Endothelial cell of umbilical vein (primary cell): ENCODE measurements around the gene SLC2A6. TPM values are rescaled to one million over a fixed set of nuclear protein-coding genes. Genes with fewer than 3 reads are reported as not detected.

Experiments
- BruUV-seq: library from RNA; stranded (reverse); fragments of 400-500 nt; replicated peaks from 2 replicates; lab custom pipeline; 2021; lab: Mats Ljungman, UMichigan
- CTCF ChIA-PET: fragments of 300-600, 350-600 bp; sonication (Branson Sonifier 250); formaldehyde crosslinking; loops from one replicate; lab custom pipeline; 2021; ENCODE audit warnings: antibody characterized with exemption, inconsistent platforms; lab: Charles Lee
- POLR2A ChIA-PET: fragments of 300-600, 350-600 bp; sonication (Branson Sonifier 250); formaldehyde crosslinking; loops from one replicate; lab custom pipeline; 2021; ENCODE audit warnings: antibody characterized with exemption, inconsistent platforms; lab: Charles Lee
- DNase-seq: peaks from one replicate; pipeline ENCODE4 v3.0.0-alpha.2; 2011; ENCODE audit warnings: low read depth, low spot score
- FAIRE-seq: peaks from 2 replicates; lab custom pipeline; 2011; peaks lifted over from hg19 to GRCh38; lab: Jason Lieb, UNC
- H2AFZ ChIP-seq: 2 replicates; pipeline ENCODE4 v1.6.0; 2012; ENCODE audit warnings: low read depth, low read length, control low read depth, inconsistent platforms
- H3K27ac ChIP-seq: 2 replicates; pipeline ENCODE4 v1.5.1; 2011; ENCODE audit warnings: low read depth, mild to moderate bottlenecking, control low read depth, low read length, moderate library complexity; ENCODE audit not compliant: insufficient read depth
- H3K27me3 ChIP-seq, 2 experiments: 2 replicates each; pipeline versions ENCODE4 v1.6.0 to v1.6.1; 2011; ENCODE audit warnings: low read length in 2 of 2, mixed read lengths in 1 of 2; ENCODE audit not compliant: control insufficient read depth in 2 of 2, insufficient read depth in 2 of 2
- H3K36me3 ChIP-seq, 2 experiments: 2 replicates in 1 of 2; 3 replicates in 1 of 2; pipeline ENCODE4 v1.5.1; 2011; ENCODE audit warnings: low read length in 2 of 2, mild to moderate bottlenecking in 1 of 2, moderate library complexity in 1 of 2; ENCODE audit not compliant: control insufficient read depth in 2 of 2, insufficient read depth in 2 of 2; ENCODE audit errors: extremely low read depth in 1 of 2
- H3K4me1 ChIP-seq: 3 replicates; pipeline ENCODE4 v1.5.1; 2011; ENCODE audit warnings: mild to moderate bottlenecking, low read length; ENCODE audit not compliant: control insufficient read depth, insufficient read depth; ENCODE audit errors: extremely low read depth
- H3K4me2 ChIP-seq: 2 replicates; pipeline ENCODE4 v1.6.1; 2011; ENCODE audit warnings: low read length, control low read depth, mixed read lengths; ENCODE audit not compliant: insufficient read depth
- H3K4me3 ChIP-seq, 3 experiments: fragments of 200-600 bp in 1 of 3; sonication (generic), shearing (Covaris generic) in 1 of 3; replicated peaks in 1 of 3; 2 replicates each; pipeline ENCODE4 v1.5.1; 2011 to 2016; ENCODE audit warnings: control low read depth in 3 of 3, low read length in 3 of 3, mild to moderate bottlenecking in 2 of 3, inconsistent platforms in 1 of 3, low read depth in 1 of 3, moderate library complexity in 1 of 3; ENCODE audit not compliant: insufficient read depth in 1 of 3
- H3K79me2 ChIP-seq: 2 replicates; pipeline ENCODE4 v1.6.0; 2012; ENCODE audit warnings: low read length, inconsistent platforms; ENCODE audit not compliant: control insufficient read depth, insufficient read depth
- H3K9ac ChIP-seq: replicated peaks from 2 replicates; pipeline ENCODE3; 2011; ENCODE audit warnings: low read length, control low read depth; ENCODE audit not compliant: insufficient read depth; ENCODE audit errors: extremely low read depth
- H3K9me1 ChIP-seq: replicated peaks from 3 replicates; pipeline ENCODE4 v1.6.0; 2011; ENCODE audit warnings: mild to moderate bottlenecking, low read length; ENCODE audit not compliant: control insufficient read depth, insufficient read depth; ENCODE audit errors: extremely low read depth
- H3K9me3 ChIP-seq: replicated peaks from 2 replicates; pipeline ENCODE4 v1.5.1; 2012; ENCODE audit warnings: low read length, inconsistent platforms; ENCODE audit not compliant: control insufficient read depth, insufficient read depth
- H4K20me1 ChIP-seq: replicated peaks from 2 replicates; pipeline ENCODE3; 2011; ENCODE audit warnings: mild to moderate bottlenecking, low read length; ENCODE audit not compliant: control insufficient read depth, insufficient read depth; ENCODE audit errors: extremely low read depth
- EZH2 ChIP-seq: IDR thresholded peaks from 2 replicates; pipeline ENCODE4 v1.6.1; 2012; ENCODE audit warnings: borderline replicate concordance, low read depth, mild to moderate bottlenecking, moderate library complexity, low read length, inconsistent platforms; ENCODE audit not compliant: severe bottlenecking
- FOS ChIP-seq: IDR thresholded peaks from 2 replicates; pipeline ENCODE4 v1.6.1; 2011; ENCODE audit warnings: mild to moderate bottlenecking, low read length, moderate library complexity, borderline replicate concordance; ENCODE audit not compliant: insufficient read depth
- GATA2 ChIP-seq: IDR thresholded peaks from 2 replicates; pipeline ENCODE4 v1.7.0; 2011; ENCODE audit warnings: low read depth, mild to moderate bottlenecking, moderate library complexity, mixed read lengths, low read length; ENCODE audit not compliant: insufficient read length, insufficient read depth
- JUN ChIP-seq: IDR thresholded peaks from 2 replicates; pipeline ENCODE4 v1.6.1; 2011; ENCODE audit warnings: borderline replicate concordance, low read depth; ENCODE audit not compliant: insufficient read length, insufficient read depth
- MYC ChIP-seq: IDR thresholded peaks from one replicate; pipeline ENCODE4 v1.6.1; 2011; ENCODE audit warnings: mild to moderate bottlenecking, low read depth, low read length
- POLR2AphosphoS5 ChIP-seq: IDR thresholded peaks from 2 replicates; pipeline ENCODE4 v1.6.1; 2012; ENCODE audit warnings: low read depth, mild to moderate bottlenecking, control low read depth, low read length, moderate library complexity; ENCODE audit not compliant: insufficient read depth
- dilution Hi-C: fragments of 300-500 bp; cut with MboI; formaldehyde crosslinking; loops from one replicate; pipeline ENCODE4 v1.15.0; 2019; ENCODE audit warnings: low sequenced_read_pairs; ENCODE audit not compliant: extremely low pct_ligation_motif_present
- intact Hi-C: fragments of 100-400 bp; cut with micrococcal nuclease; formaldehyde crosslinking; loops from one replicate; pipeline ENCODE4 v1.10.0; 2022
- polyA plus RNA-seq, 4 experiments: library from polyadenylated mRNA; depleted of rRNA in 3 of 4; stranded (reverse) in 3 of 4; unstranded in 1 of 4; fragments of >200 nt; gene quantifications; 2 replicates each; pipeline versions ENCODE4 v1.2.1 to v1.2.3, GENCODE V29; 2011 to 2012; ENCODE audit warnings: missing spikeins in 1 of 4
- total RNA-seq: library from RNA; stranded (reverse); gene quantifications from 2 replicates; pipeline ENCODE4 v1.2.3, GENCODE V29; 2021
- TF ChIP-seq, protein P1 (sequence below), 2 donors: IDR thresholded peaks; 1 replicate in 1 of 2; 2 replicates in 1 of 2; pipeline ENCODE4 v1.5.1; 2011; ENCODE audit warnings: low read length in 2 of 2, mild to moderate bottlenecking in 2 of 2, moderate library complexity in 2 of 2, control low read depth in 1 of 2, inconsistent platforms in 1 of 2, low read depth in 1 of 2; ENCODE audit not compliant: insufficient read depth in 1 of 2; ENCODE audit errors: extremely low read depth in 1 of 2
- TF ChIP-seq, protein P2 (sequence below): IDR thresholded peaks from 2 replicates; pipeline ENCODE4 v1.6.1; 2011; ENCODE audit not compliant: insufficient read depth, insufficient read length

The SLC2A6 gene
- total and polyA plus RNA-seq, 2 donors (not counting 3 experiments of a cell fraction or from before 2014, with no cell fraction given): 35.7 to 39.6 TPM

DNA sequence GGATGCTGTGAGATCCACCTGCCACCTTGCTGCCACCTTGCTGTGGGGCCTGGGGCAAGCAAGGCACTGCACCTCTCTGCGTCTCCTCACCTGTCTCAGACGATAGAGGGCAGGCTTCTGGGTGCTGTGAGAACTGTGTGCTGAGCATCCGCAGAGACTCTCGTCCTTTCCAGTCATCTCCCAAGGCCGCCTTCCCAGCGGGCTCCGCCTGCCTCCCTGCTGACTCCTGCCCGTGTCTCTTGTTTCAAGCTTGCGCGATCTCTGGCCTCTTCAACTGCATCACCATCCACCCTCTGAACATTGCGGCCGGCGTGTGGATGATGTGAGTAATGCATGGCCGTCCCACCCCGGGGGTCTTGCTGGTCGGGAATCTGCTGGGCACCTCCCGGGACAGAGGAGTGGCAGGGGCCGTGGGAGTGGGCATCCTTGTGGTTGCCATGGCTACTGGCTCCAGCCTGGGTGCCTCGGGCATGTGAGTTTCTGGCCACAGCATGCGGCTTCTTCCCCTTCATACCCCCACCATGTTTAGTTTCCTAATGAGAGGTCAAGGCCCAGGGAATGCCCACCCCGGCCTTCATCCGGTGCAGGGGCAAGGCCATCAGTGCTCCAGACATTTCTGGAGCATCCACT is 15.6 kb downstream of the SLC2A6 start:
- no peak for TF ChIP-seq POLR2AphosphoS5
- no peak for TF ChIP-seq MYC
- TF ChIP-seq, protein P1, sequence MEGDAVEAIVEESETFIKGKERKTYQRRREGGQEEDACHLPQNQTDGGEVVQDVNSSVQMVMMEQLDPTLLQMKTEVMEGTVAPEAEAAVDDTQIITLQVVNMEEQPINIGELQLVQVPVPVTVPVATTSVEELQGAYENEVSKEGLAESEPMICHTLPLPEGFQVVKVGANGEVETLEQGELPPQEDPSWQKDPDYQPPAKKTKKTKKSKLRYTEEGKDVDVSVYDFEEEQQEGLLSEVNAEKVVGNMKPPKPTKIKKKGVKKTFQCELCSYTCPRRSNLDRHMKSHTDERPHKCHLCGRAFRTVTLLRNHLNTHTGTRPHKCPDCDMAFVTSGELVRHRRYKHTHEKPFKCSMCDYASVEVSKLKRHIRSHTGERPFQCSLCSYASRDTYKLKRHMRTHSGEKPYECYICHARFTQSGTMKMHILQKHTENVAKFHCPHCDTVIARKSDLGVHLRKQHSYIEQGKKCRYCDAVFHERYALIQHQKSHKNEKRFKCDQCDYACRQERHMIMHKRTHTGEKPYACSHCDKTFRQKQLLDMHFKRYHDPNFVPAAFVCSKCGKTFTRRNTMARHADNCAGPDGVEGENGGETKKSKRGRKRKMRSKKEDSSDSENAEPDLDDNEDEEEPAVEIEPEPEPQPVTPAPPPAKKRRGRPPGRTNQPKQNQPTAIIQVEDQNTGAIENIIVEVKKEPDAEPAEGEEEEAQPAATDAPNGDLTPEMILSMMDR (IDR thresholded peaks at IDR 0.05; ENCODE audit: extremely low read depth in 1 of 2, insufficient read depth in 1 of 2, low read depth in 1 of 2, low read length in 2 of 2): no peak
- no peak for TF ChIP-seq JUN
- TF ChIP-seq FOS: no peak
- no peak for TF ChIP-seq GATA2
- TF ChIP-seq EZH2: no peak
- TF ChIP-seq, protein P2, sequence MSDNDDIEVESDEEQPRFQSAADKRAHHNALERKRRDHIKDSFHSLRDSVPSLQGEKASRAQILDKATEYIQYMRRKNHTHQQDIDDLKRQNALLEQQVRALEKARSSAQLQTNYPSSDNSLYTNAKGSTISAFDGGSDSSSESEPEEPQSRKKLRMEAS: no peak
- no peaks in the 10 kb centered on the region for H3K36me3 ChIP-seq
- FAIRE-seq (no peak), DNase-seq (no peak)
- H3K9me3 ChIP-seq: no peaks in the 10 kb centered on the region
- intact Hi-C loops: no loop called here
- no peaks in the 10 kb centered on the region for H3K79me2 ChIP-seq
- H3K4me3 ChIP-seq: no peak overlapping the region
- H4K20me1 ChIP-seq: no peaks in the 10 kb centered on the region
- no peak overlapping the region for H3K4me2 ChIP-seq
- dilution Hi-C loops: no loop called here
- H3K27ac ChIP-seq: no peak overlapping the region
- H3K9me1 ChIP-seq: no peaks in the 10 kb centered on the region
- no peak overlapping the region for H3K9ac ChIP-seq
- CTCF ChIA-PET: no interaction called here
- POLR2A ChIA-PET: no interaction called here
- no peaks in the 10 kb centered on the region for H3K27me3 ChIP-seq
- H3K4me1 ChIP-seq: peaks cover 9% of the 10 kb centered on the region
- no TSS peak for BruUV-seq
- H2AFZ ChIP-seq: no peak overlapping the region
